ENCODE data around the gene RIC8B.

The RIC8B gene

GRCh38 chr12:106801167-106801708 lies 26.8 kb downstream of the RIC8B start:
- H3K36me3 ChIP-seq, result no peaks in the 10 kb centered on the region; the same call in 1 of the 2 replicates
- TF ChIP-seq CTCF (IDR thresholded peaks at IDR 0.05; ENCODE audit: low read depth, low read length), result no peak
- no peak for DNase-seq
- H3K4me1 ChIP-seq, result no peaks in the 10 kb centered on the region
- no peaks in the 10 kb centered on the region for H3K9me3 ChIP-seq
- H3K4me3 ChIP-seq (ENCODE audit: low read depth, low read length), result no peak overlapping the region
- H3K27me3 ChIP-seq, result no peaks in the 10 kb centered on the region

- Histone ChIP-seq H3K9me3 (no peaks in the 10 kb centered on the region), H3K4me3 (ENCODE audit: low read depth, low read length) (no peak overlapping the region), H3K4me1 (no peaks in the 10 kb centered on the region), H3K27me3 (no peaks in the 10 kb centered on the region), H3K36me3 (no peaks in the 10 kb centered on the region; the same call in 1 of the 2 replicates)
- DNase-seq, result no peak
- TF ChIP-seq CTCF (IDR thresholded peaks at IDR 0.05; ENCODE audit: low read depth, low read length), result no peak
These were observed 27.5 kb downstream of the RIC8B start for GRCh38 chr12:106801830-106802533.

GRCh38 chr12:106804668-106805067 lies 30.2 kb downstream of the RIC8B start:
- TF ChIP-seq CTCF (IDR thresholded peaks at IDR 0.05; ENCODE audit: low read depth, low read length), result no peak
- no peaks in the 10 kb centered on the region for H3K27me3 ChIP-seq
- H3K4me3 ChIP-seq (ENCODE audit: low read depth, low read length), result no peak overlapping the region
- no peak for DNase-seq
- H3K9me3 ChIP-seq, result no peaks in the 10 kb centered on the region
- no peaks in the 10 kb centered on the region; the same call in 1 of the 2 replicates for H3K36me3 ChIP-seq
- H3K4me1 ChIP-seq, result no peaks in the 10 kb centered on the region

GRCh38 chr12:106814714-106815113 lies 40.2 kb downstream of the RIC8B start:
- Histone ChIP-seq H3K4me3 (ENCODE audit: low read depth, low read length) (no peak overlapping the region), H3K9me3 (no peaks in the 10 kb centered on the region), H3K27me3 (no peaks in the 10 kb centered on the region), H3K4me1 (no peaks in the 10 kb centered on the region), H3K36me3 (no peaks in the 10 kb centered on the region; the same call in 1 of the 2 replicates)
- DNase-seq, result no peak
- TF ChIP-seq CTCF (IDR thresholded peaks at IDR 0.05; ENCODE audit: low read depth, low read length), result no peak

- no peaks in the 10 kb centered on the region for H3K4me1 ChIP-seq
- no peak for TF ChIP-seq CTCF (IDR thresholded peaks at IDR 0.05; ENCODE audit: low read depth, low read length)
- no peaks in the 10 kb centered on the region for H3K9me3 ChIP-seq
- no peaks in the 10 kb centered on the region for H3K27me3 ChIP-seq
- DNase-seq, result no peak
- no peaks in the 10 kb centered on the region; the same call in 1 of the 2 replicates for H3K36me3 ChIP-seq
- H3K4me3 ChIP-seq (ENCODE audit: low read depth, low read length), result no peak overlapping the region
These were observed 41.3 kb downstream of the RIC8B start for GRCh38 chr12:106815741-106816140.

GRCh38 chr12:106816231-106816630 lies 41.7 kb downstream of the RIC8B start:
- H3K4me3 ChIP-seq (ENCODE audit: low read depth, low read length), result no peak overlapping the region
- no peaks in the 10 kb centered on the region for H3K27me3 ChIP-seq
- no peaks in the 10 kb centered on the region for H3K4me1 ChIP-seq
- no peak for TF ChIP-seq CTCF (IDR thresholded peaks at IDR 0.05; ENCODE audit: low read depth, low read length)
- H3K36me3 ChIP-seq, result no peaks in the 10 kb centered on the region; the same call in 1 of the 2 replicates
- no peaks in the 10 kb centered on the region for H3K9me3 ChIP-seq
- DNase-seq, result no peak

All from BE2C (cell line).